GM18520 (cell line): ENCODE data around the gene NFIA.

Experiments used
- ATAC-seq: cut with Tn5 transposase; IDR thresholded peaks from one replicate; pipeline ENCODE4 v1.9.1; 2021; ENCODE audit not compliant: unreplicated experiment

Gene NFIA

GRCh38 chr1:61287014-61287413 lies 204.7 kb downstream of the NFIA start:
- no peak for ATAC-seq

DNA sequence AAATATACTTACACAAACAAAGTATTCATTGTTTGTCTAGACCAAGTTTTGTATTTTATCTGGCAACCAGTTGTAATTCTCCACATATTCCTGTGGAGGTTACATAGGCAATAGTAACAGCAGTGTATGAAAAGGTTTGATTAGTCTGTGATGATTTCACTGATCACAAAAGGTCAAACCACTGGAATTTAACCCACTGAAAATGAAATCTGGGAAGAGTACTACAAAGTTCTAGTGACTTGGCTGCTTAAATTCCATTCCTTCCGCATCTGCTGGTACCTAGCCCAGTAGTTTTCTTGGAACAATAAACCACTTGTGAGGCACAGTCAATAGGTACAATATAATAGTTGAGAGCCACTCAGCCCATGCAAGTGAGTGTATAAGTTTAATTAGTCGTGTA lies 205.4 kb downstream of the NFIA start:
- ATAC-seq = no peak

- no peak for ATAC-seq
Observed at GRCh38 chr1:61289232-61290098, 207.1 kb downstream of the NFIA start.

GRCh38 chr1:61290525-61290924 lies 208.2 kb downstream of the NFIA start:
- ATAC-seq = no peak

DNA sequence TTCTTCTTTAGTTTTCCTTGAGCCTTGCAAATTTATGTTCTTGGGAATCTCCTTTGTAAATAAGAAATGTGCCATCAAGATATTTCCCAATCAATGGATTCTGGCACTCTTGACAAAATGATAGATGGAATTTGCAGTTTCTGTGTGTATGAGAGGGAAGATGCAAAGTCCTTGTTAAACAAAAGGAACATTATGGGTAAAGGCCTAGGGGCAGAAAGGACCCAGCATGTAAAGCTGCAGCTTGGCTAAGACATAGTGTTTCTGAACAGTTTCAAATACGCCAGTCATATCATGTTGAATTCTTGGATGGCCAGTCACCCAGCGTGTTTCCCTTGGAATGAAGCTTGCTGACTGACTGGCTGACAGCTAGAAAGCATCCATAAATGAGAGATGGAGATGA lies 210.8 kb downstream of the NFIA start:
- no peak for ATAC-seq

- ATAC-seq = no peak
Observed at GRCh38 chr1:61293986-61294504, 211.7 kb downstream of the NFIA start.

DNA sequence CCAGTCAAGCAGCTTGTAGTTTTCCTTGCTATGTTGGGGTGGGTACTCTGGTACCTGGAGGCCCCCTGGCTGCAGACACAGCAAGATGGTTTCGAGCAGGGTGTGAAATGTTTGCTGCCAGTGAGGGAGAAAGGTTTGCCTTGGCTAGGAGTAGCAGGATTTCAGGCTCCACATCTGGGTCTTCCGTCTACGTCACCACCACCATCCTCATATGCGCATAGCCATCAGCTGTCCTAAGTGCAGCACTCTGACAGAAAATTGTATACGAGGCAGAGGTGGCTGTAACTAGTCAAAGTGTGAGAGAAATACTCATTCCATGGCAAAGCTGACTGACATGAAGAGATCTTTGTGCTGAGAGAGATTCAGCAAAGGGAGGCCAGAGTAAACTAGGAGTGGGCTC lies 212.6 kb downstream of the NFIA start:
- no peak for ATAC-seq

- ATAC-seq = no peak
Observed at GRCh38 chr1:61295818-61296537, 213.6 kb downstream of the NFIA start.

DNA sequence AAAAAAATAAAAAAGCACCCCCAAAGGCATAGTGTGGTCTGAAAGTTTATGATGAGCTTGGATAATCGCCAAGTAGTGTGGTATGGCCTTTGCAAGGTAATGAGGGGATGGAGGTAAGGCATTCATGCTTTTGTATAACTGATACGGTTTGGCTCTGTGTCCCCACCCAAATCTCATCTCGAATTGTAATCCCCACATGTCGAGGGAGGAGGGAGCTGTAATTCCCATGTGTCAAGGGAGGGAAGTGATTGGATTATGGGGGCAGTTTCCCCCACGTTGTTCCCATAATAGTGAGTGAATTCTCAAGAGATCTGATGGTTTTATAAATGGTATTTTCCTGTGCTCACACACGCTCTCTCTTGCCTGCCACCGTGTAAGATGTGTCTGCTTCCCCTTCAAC lies 215.5 kb downstream of the NFIA start:
- ATAC-seq = no peak

DNA sequence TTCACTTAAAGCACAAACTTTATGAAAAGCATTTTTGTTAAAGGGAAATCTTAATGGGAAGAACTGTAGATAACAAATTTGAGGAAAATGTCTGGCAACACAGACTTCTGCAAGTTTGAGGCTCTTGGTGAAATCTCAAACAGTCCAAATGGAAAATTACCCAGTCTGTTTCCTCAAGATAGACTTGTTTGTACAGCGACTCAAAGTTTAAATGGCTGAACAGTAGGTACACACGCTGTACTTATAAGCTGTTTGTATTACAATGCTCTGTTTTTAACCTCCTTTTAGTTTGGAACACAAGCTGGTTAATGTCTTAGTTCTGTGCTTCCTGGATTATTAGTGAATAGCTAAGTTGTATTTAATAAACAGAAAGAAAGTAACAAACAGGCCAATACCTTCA lies 217.1 kb downstream of the NFIA start:
- ATAC-seq = no peak

- no peak for ATAC-seq
Observed at GRCh38 chr1:61300899-61301298, 218.5 kb downstream of the NFIA start.

- ATAC-seq = peak; percentile 75
Observed at GRCh38 chr1:61301824-61302657, 219.7 kb downstream of the NFIA start.

- no peak for ATAC-seq
Observed at GRCh38 chr1:61307422-61308142, 225.2 kb downstream of the NFIA start.

DNA sequence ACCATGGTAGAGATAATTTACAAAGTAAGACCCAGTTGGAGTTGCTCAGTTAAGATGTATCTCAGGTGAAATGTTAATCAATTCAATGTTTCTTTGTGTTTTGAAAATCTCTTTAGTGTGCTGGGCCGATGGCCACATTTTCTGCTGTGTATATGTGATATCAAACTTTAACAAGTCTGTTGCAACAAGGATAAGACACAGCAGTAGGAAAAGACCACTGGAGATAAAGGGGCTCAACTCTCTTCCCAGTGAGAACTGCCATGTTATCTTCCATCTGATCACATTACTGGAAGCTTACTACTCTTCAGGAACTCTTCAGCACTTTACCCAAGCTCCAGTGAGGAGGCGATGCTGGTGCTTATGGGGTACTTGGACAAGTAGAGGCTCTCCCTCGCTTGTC lies 227.7 kb downstream of the NFIA start:
- no peak for ATAC-seq

- no peak for ATAC-seq
Observed at GRCh38 chr1:61310538-61310937, 228.2 kb downstream of the NFIA start.

DNA sequence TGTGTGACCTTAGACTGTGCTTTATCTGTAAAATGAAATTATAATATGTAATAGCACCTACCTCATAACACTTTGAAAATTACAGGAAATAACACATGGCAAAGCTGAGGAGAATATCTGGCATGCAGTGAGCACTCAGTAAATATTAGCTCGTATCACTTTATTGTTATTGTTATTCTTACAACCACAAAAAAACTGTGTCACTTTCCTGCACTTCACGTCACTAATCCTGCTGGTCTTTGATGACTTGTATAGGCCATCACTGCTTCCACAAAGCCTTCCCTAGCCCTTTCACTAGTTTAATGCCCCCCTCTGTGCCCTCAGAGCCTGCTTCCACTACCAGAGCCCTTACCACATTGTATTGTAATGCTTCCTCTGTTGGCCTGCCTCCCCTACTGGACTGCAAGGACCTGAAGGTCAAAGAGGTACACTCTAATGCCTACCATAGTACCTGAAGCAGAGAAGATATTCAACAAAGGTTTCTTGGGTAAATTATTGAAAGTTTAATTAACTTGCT lies 231.6 kb downstream of the NFIA start:
- ATAC-seq = no peak

DNA sequence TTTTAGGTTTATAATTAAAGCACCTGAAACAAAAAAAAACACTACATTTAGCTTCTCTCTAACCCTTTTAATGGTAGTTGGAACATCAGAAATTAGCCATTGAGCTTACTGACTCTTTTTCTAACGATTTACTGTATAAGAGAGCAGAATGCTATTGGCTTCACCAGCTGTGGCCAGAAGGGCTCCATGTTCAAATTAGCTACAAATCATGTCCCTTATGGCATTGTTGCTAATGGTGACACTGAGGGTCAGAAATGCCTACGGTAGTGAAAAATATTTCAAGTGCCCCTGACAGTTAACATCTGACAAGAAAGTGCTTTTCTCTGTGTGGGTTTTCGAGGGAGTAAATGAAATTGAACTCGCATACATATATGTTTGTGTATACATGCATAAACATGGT lies 232.7 kb downstream of the NFIA start:
- ATAC-seq = no peak

GRCh38 chr1:61316493-61316892 lies 234.1 kb downstream of the NFIA start:
- no peak for ATAC-seq

GRCh38 chr1:61318319-61319125 lies 236.2 kb downstream of the NFIA start:
- peak; percentile 99 for ATAC-seq

- ATAC-seq = no peak
Observed at GRCh38 chr1:61320575-61320974, 238.2 kb downstream of the NFIA start.
